Osteocyte (in vitro differentiated cells): ENCODE measurements around the gene PAXIP1. TPM values are rescaled to one million over a fixed set of nuclear protein-coding genes. Genes with fewer than 3 reads are reported as not detected.

ENCODE experiments used
- DNase-seq: peaks from one replicate; pipeline ENCODE4 v3.0.0; 2021; ENCODE audit warnings: mixed read lengths; ENCODE audit not compliant: unreplicated experiment; ENCODE audit errors: extremely low spot score
- H3K27ac Mint-ChIP-seq: one replicate; pipeline ENCODE4 v1.8.0; 2021; ENCODE audit warnings: mild to moderate bottlenecking, mixed read lengths; ENCODE audit not compliant: unreplicated experiment
- H3K27me3 Mint-ChIP-seq: one replicate; pipeline ENCODE4 v1.8.0; 2021; ENCODE audit warnings: mixed read lengths; ENCODE audit not compliant: unreplicated experiment
- H3K36me3 Mint-ChIP-seq: one replicate; pipeline ENCODE4 v1.8.0; 2021; ENCODE audit warnings: mixed read lengths; ENCODE audit not compliant: unreplicated experiment
- H3K4me1 Mint-ChIP-seq: one replicate; pipeline ENCODE4 v1.8.0; 2021; ENCODE audit warnings: mixed read lengths; ENCODE audit not compliant: unreplicated experiment
- H3K4me3 Mint-ChIP-seq: one replicate; pipeline ENCODE4 v1.8.0; 2021; ENCODE audit warnings: mild to moderate bottlenecking, moderate library complexity, mixed read lengths; ENCODE audit not compliant: unreplicated experiment
- H3K9me3 Mint-ChIP-seq: one replicate; pipeline ENCODE4 v1.8.0; 2021; ENCODE audit warnings: mixed read lengths; ENCODE audit not compliant: unreplicated experiment
- CTCF ChIP-seq: fragments of 200-600 bp; sonication (generic); IDR thresholded peaks from 2 replicates; pipeline ENCODE4 v1.5.0; 2021; ENCODE audit warnings: antibody characterized with exemption, mild to moderate bottlenecking, moderate library complexity
- total RNA-seq: library from RNA; stranded (reverse); gene quantifications from 2 replicates; pipeline ENCODE4 v1.2.1, GENCODE V29; 2021

Gene PAXIP1
- total RNA-seq, 1 donor from 2014 or later = 14.2 TPM

GRCh38 chr7:154996101-154996500 lies 6.8 kb downstream of the PAXIP1 start:
- TF ChIP-seq CTCF = no peak
- no peaks in the 10 kb centered on the region for H3K4me1 Mint-ChIP-seq
- H3K36me3 Mint-ChIP-seq = peaks cover 17% of the 10 kb centered on the region
- no peaks in the 10 kb centered on the region for H3K9me3 Mint-ChIP-seq
- no peak for DNase-seq
- no peaks in the 10 kb centered on the region for H3K27me3 Mint-ChIP-seq
- no peak overlapping the region for H3K4me3 Mint-ChIP-seq
- H3K27ac Mint-ChIP-seq = no peak overlapping the region

DNA sequence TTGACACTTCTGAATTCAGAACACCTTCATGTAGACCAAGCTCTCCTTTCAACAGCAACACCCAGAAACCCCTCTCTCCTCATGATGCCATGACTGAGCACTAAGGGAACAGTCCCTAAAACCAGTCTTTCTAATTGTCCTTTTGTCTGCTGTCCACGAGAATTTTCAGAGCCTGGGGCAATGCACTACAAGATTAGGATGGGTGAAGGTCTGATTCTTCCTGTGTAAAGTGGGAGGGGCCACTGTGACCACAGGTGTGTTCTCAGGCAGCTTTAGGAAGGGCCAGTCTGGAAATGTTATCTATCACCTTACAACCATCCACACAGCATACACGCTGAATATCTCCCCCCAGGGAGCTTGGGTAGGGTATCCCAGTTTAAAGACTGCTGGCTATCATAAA lies 7.9 kb downstream of the PAXIP1 start:
- Mint-ChIP-seq H3K4me3 (no peak overlapping the region), H3K27me3 (no peaks in the 10 kb centered on the region), H3K27ac (no peak overlapping the region), H3K9me3 (no peaks in the 10 kb centered on the region), H3K4me1 (no peaks in the 10 kb centered on the region), H3K36me3 (peaks cover 17% of the 10 kb centered on the region)
- no peak for DNase-seq
- no peak for TF ChIP-seq CTCF

- Mint-ChIP-seq H3K4me1 (no peaks in the 10 kb centered on the region), H3K27me3 (no peaks in the 10 kb centered on the region), H3K36me3 (peaks cover 10% of the 10 kb centered on the region), H3K9me3 (no peaks in the 10 kb centered on the region), H3K4me3 (no peak overlapping the region), H3K27ac (no peak overlapping the region)
- TF ChIP-seq CTCF = no peak
- DNase-seq = no peak
These were observed 11.9 kb downstream of the PAXIP1 start for GRCh38 chr7:154990964-154991540.

GRCh38 chr7:154987571-154987970 lies 15.4 kb downstream of the PAXIP1 start:
- Mint-ChIP-seq H3K27ac (no peak overlapping the region), H3K9me3 (no peaks in the 10 kb centered on the region), H3K4me1 (no peaks in the 10 kb centered on the region), H3K27me3 (no peaks in the 10 kb centered on the region), H3K4me3 (no peak overlapping the region), H3K36me3 (peaks cover 2% of the 10 kb centered on the region)
- no peak for DNase-seq
- no peak for TF ChIP-seq CTCF

DNA sequence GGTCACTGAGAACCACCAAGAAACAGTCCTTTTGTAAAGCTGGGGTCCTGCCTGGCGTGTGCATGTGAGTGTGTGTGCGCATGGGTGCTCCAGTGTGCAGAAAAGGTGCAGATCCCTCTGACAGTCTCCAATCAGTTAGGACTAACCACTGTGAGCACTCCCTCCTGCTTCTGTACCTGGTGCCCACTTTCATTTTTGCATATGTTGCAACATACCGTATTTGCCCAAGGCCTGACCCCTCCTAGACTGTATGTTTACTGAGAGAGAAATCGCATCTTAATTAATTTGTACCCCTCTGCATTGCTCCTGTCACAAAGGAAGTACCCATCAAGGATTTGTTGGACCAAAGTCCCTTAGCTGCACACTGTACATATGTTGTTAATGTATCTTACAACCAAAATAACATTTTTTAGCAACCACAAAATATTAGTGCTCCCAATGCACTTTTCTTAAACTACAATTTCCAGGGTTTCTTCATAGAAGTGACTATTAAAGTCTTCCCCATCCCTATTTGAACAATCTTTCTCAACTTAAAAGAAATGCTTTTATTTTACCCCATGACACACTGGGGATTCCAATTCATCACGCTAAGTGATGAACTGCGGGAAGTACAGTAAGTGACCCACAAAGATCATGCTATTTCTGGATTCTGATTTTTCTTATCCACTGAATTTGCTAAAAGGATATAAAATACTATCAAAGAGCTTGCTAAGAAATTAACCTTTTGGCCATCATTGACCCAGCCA lies 16.6 kb downstream of the PAXIP1 start:
- no peak for DNase-seq
- Mint-ChIP-seq H3K4me1 (no peaks in the 10 kb centered on the region), H3K36me3 (no peaks in the 10 kb centered on the region), H3K27me3 (no peaks in the 10 kb centered on the region), H3K27ac (no peak overlapping the region), H3K4me3 (no peak overlapping the region), H3K9me3 (no peaks in the 10 kb centered on the region)
- no peak for TF ChIP-seq CTCF
